ENCODE data around the gene PHAX.
"Not testable (repeated sequence)": the region's sequence is repeated elsewhere in the genome, so short reads cannot be mapped to it uniquely, and the experiment has no call there.

Gene PHAX

DNA sequence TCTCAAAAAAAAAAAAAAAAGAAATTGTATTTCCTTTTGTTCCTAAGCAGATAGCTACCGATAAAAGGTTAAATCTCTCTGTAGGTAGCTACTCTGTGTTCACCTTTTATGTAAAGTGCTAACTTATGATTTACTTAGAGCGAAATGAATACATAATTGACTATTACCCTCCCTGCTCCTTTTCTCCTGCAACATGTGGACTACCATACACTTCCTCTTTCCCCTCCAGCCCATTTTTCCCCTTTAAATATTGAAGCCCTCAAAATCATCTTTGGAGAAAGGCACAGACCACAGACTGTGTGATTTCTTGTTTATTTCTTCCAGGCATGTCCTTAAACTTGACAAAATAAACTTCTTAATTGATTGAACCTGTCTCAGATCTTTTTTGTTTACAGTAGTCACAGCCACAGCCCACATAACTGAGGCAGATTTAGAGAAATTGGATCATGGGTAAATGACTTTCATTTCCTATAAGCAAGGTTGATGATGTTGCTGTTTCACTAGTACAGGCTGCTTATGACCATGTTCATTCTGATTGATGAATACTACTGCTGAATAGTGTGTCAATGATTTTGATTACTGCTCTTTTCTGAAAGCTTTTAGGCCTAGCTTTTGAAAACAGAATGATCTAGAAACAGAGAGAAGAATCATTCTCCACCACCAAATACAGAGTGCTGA, 59.2 kb downstream of the PHAX start:
- Histone ChIP-seq H3K27ac (replicated peaks) (no peak overlapping the region), H3K27me3 (ENCODE audit: insufficient read depth, poor library complexity, severe bottlenecking) (no peaks in the 10 kb centered on the region), H3K4me3 (replicated peaks; ENCODE audit: insufficient read depth, low read length) (no peak overlapping the region)
- peak; percentile 71 for TF ChIP-seq SPI1 (IDR thresholded peaks at IDR 0.05; ENCODE audit: borderline replicate concordance, low read depth)
- TF ChIP-seq REST (IDR thresholded peaks at IDR 0.05; ENCODE audit: insufficient replicate concordance, low read depth) = no peak
- DNase-seq (ENCODE audit: low read depth in 1 of 2, low spot score in 1 of 2) = no peak

GRCh38 chr5:126664586-126664985, 63.8 kb downstream of the PHAX start:
- Histone ChIP-seq H3K27ac (replicated peaks) (no peak overlapping the region), H3K27me3 (ENCODE audit: insufficient read depth, poor library complexity, severe bottlenecking) (no peaks in the 10 kb centered on the region), H3K4me3 (replicated peaks; ENCODE audit: insufficient read depth, low read length) (no peak overlapping the region)
- DNase-seq (ENCODE audit: low read depth in 1 of 2, low spot score in 1 of 2) = no peak
- no peak for TF ChIP-seq REST (IDR thresholded peaks at IDR 0.05; ENCODE audit: insufficient replicate concordance, low read depth)
- TF ChIP-seq GABPA (IDR thresholded peaks at IDR 0.05; ENCODE audit: low read depth) = no peak
- no peak for TF ChIP-seq SPI1 (IDR thresholded peaks at IDR 0.05; ENCODE audit: borderline replicate concordance, low read depth)
- no peak for TF ChIP-seq CTCF (IDR thresholded peaks at IDR 0.05; ENCODE audit: insufficient read depth, low read length)
- no peak for TF ChIP-seq POLR2AphosphoS5 (IDR thresholded peaks at IDR 0.05; ENCODE audit: low read depth)

DNA sequence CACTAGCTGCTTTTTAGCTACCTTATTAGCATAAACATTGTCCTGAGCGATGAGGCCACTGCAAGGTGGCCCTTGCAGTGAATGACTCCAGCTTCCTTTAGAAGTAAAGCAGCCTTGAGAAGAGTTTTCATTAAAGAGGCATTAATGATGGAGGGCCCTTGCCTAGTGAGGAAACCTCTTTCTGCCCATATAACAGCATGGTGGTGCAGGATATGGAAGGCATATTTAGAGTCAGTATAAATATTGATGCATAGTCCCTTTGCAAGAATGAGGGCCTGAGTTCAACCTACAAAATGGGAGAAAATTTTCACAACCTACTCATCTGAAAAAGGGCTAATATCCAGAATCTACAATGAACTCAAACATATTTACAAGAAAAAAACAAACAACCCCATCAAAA, 69.4 kb downstream of the PHAX start:
- not testable (repeated sequence) for H3K4me3 ChIP-seq (replicated peaks; ENCODE audit: insufficient read depth, low read length); H3K27me3 ChIP-seq (ENCODE audit: insufficient read depth, poor library complexity, severe bottlenecking); H3K27ac ChIP-seq (replicated peaks); DNase-seq (ENCODE audit: low read depth in 1 of 2, low spot score in 1 of 2)

GRCh38 chr5:126671681-126672080, 70.9 kb downstream of the PHAX start:
- not testable (repeated sequence) for H3K4me3 ChIP-seq (replicated peaks; ENCODE audit: insufficient read depth, low read length); H3K27me3 ChIP-seq (ENCODE audit: insufficient read depth, poor library complexity, severe bottlenecking); DNase-seq (ENCODE audit: low read depth in 1 of 2, low spot score in 1 of 2); H3K27ac ChIP-seq (replicated peaks)

DNA sequence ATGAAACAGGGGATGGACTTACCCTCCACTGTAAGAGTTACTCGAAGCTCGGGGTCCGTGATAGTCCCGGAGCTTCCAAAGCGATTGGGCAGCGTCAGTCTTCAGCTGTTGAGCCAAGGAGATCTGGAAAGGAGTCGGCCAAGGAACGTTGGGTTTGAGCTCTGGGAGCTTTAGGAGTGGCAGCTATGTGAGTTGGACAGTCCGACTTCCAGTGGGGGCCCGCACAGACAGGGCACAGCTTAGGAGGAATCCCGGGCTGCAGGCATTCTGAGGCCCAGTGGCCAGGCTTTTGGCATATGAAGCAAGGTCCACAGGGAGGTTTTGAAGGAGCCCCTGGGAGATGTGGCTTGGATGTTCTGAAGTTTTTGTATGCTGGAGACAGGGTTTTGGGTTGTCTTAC, 72.7 kb downstream of the PHAX start:
- Histone ChIP-seq H3K27ac (replicated peaks) (no peak overlapping the region), H3K27me3 (ENCODE audit: insufficient read depth, poor library complexity, severe bottlenecking) (no peaks in the 10 kb centered on the region), H3K4me3 (replicated peaks; ENCODE audit: insufficient read depth, low read length) (no peak overlapping the region)
- DNase-seq (ENCODE audit: low read depth in 1 of 2, low spot score in 1 of 2) = no peak
- no peak for TF ChIP-seq POLR2AphosphoS5 (IDR thresholded peaks at IDR 0.05; ENCODE audit: low read depth)
- no peak for TF ChIP-seq REST (IDR thresholded peaks at IDR 0.05; ENCODE audit: insufficient replicate concordance, low read depth)
- TF ChIP-seq GABPA (IDR thresholded peaks at IDR 0.05; ENCODE audit: low read depth) = no peak
- TF ChIP-seq SPI1 (IDR thresholded peaks at IDR 0.05; ENCODE audit: borderline replicate concordance, low read depth) = no peak
- no peak for TF ChIP-seq CTCF (IDR thresholded peaks at IDR 0.05; ENCODE audit: insufficient read depth, low read length)

Measured in HL-60 (cell line).